ENCODE data around the gene SPSB2. TPM values are rescaled to one million over a fixed set of nuclear protein-coding genes. Genes with fewer than 3 reads are reported as not detected.

The SPSB2 gene
- total RNA-seq, 4 donors from 2014 or later = 4.3 to 15.8 (median 7.9) TPM

DNA sequence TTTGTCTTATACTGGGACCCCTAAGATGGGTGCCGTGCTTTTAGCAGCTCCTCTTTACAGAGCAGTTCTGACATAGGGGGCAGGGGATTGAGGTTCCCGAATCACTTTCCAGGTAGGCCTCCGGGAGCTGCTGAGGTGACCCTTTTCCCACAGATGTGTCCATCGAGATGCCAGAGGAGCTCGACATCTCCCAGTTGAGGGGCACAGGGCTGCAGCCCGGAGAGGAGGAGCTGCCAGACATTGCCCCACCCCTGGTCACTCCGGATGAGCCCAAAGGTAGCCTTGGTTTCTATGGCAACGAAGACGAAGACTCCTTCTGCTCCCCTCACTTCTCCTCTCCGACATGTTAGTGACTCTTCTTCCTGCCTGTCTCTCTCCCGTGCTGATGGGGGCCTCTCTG is 10.1 kb downstream of the SPSB2 start:
- 91% methylated on average over 6 to 9 of the region's 11 CpGs for WGBS, 2 donors
- TF ChIP-seq POLR2A (IDR thresholded peaks at IDR 0.05) = no peak
- TF ChIP-seq, protein P1, sequence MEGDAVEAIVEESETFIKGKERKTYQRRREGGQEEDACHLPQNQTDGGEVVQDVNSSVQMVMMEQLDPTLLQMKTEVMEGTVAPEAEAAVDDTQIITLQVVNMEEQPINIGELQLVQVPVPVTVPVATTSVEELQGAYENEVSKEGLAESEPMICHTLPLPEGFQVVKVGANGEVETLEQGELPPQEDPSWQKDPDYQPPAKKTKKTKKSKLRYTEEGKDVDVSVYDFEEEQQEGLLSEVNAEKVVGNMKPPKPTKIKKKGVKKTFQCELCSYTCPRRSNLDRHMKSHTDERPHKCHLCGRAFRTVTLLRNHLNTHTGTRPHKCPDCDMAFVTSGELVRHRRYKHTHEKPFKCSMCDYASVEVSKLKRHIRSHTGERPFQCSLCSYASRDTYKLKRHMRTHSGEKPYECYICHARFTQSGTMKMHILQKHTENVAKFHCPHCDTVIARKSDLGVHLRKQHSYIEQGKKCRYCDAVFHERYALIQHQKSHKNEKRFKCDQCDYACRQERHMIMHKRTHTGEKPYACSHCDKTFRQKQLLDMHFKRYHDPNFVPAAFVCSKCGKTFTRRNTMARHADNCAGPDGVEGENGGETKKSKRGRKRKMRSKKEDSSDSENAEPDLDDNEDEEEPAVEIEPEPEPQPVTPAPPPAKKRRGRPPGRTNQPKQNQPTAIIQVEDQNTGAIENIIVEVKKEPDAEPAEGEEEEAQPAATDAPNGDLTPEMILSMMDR (IDR thresholded peaks at IDR 0.05) = no peak
- H3K4me3 ChIP-seq = no peak overlapping the region
- H3K36me3 ChIP-seq = peaks cover 41 to 83% (median 63%) of the 10 kb centered on the region in 3 donors
- no peak for DNase-seq
- no peaks in the 10 kb centered on the region for H3K9me3 ChIP-seq
- intact Hi-C loops (cut with DNase I) = no loop called here
- peaks cover 6 to 12% (median 6%) of the 10 kb centered on the region in 3 donors for H3K4me1 ChIP-seq
- H3K27me3 ChIP-seq = no peaks in the 10 kb centered on the region
- no peak overlapping the region for H3K27ac ChIP-seq

DNA sequence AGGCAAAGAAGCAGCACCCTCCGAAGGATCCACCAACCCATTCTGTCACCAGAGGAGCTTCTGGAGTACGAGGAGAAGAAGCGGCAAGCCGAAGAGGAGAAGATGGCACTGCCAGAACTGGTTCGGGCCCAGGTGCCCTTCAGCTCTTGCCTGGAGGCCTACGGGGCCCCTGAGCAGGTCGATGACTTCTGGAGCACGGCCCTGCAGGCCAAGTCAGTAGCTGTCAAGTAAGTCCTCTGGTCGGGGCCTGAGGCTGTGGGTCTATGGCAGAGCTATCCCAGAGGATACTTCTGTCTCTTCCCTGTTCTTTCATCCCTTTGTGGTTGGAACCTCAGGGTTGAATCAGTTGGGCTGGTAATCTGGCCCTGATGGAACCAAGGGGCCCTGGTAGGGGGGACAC is 11.7 kb downstream of the SPSB2 start:
- H3K4me1 ChIP-seq = peaks cover 0 to 2% (median 0%) of the 10 kb centered on the region in 3 donors
- 87 to 88% methylated on average over 9 of the region's 9 CpGs for WGBS, 2 donors
- TF ChIP-seq, protein P1 (IDR thresholded peaks at IDR 0.05) = no peak
- TF ChIP-seq POLR2A (IDR thresholded peaks at IDR 0.05) = no peak
- intact Hi-C loops (cut with DNase I) = no loop called here
- no peaks in the 10 kb centered on the region for H3K27me3 ChIP-seq
- DNase-seq = no peak
- H3K27ac ChIP-seq = no peak overlapping the region
- no peaks in the 10 kb centered on the region for H3K9me3 ChIP-seq
- no peak overlapping the region for H3K4me3 ChIP-seq
- peaks cover 54 to 100% (median 77%) of the 10 kb centered on the region in 3 donors for H3K36me3 ChIP-seq

DNA sequence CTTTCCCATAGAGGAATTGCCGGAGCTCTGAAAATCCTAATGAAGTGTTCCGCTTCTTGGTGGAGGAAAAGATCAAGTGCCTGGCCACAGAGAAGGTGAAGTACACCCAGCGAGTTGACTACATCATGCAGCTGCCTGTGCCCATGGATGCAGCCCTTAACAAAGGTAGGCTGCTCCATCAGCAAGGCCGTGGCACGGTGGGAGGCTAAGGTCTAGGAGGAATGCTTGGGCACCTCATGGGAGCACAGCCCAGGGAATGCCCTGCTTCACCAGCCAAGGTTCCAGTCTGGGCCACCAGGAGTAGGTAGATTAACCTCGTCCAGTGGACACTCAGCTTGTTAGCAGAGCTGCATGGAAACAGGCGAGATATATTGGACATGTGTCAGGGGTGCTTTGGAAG is 12.2 kb downstream of the SPSB2 start:
- no peak for TF ChIP-seq POLR2A (IDR thresholded peaks at IDR 0.05)
- TF ChIP-seq, protein P1 (IDR thresholded peaks at IDR 0.05) = no peak
- WGBS, 2 donors = 93 to 95% methylated on average over 4 to 6 of the region's 7 CpGs

DNA sequence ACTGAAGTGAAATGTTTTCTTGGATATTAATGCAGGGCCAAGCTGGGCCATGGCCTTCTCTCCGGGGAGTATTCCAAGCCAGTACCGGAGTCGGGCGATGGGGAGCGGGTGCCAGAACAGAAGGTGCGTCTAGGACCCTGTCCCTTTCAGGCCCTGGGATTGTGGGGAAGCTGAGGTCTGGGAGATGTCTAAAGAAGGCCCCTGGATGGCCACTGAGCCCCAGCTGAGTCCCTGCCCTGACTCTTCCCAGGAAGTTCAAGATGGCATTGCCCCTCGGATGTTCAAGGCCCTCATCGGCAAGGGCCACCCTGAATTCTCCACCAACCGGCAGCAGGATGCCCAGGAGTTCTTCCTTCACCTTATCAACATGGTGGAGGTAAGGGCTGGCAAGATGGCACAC is 13.0 kb downstream of the SPSB2 start:
- DNase-seq = no peak
- Histone ChIP-seq H3K27ac (no peak overlapping the region), H3K4me3 (no peak overlapping the region), H3K36me3 (peaks cover 62 to 100% (median 80%) of the 10 kb centered on the region in 3 donors), H3K4me1 (no peaks in the 10 kb centered on the region), H3K27me3 (no peaks in the 10 kb centered on the region), H3K9me3 (no peaks in the 10 kb centered on the region)
- intact Hi-C loops (cut with DNase I) = no loop called here
- no peak for TF ChIP-seq POLR2A (IDR thresholded peaks at IDR 0.05)
- TF ChIP-seq, protein P1 (IDR thresholded peaks at IDR 0.05) = no peak
- WGBS, 2 donors = 96 to 97% methylated on average over 3 to 4 of the region's 9 CpGs

More for the DNA sequence above, 12.2 kb downstream of the SPSB2 start:
- intact Hi-C loops (cut with DNase I) = no loop called here
- H3K27me3 ChIP-seq = no peaks in the 10 kb centered on the region
- no peaks in the 10 kb centered on the region for H3K9me3 ChIP-seq
- H3K27ac ChIP-seq = no peak overlapping the region
- DNase-seq = no peak
- H3K4me3 ChIP-seq = no peak overlapping the region
- no peaks in the 10 kb centered on the region for H3K4me1 ChIP-seq
- peaks cover 58 to 100% (median 81%) of the 10 kb centered on the region in 3 donors for H3K36me3 ChIP-seq

DNA sequence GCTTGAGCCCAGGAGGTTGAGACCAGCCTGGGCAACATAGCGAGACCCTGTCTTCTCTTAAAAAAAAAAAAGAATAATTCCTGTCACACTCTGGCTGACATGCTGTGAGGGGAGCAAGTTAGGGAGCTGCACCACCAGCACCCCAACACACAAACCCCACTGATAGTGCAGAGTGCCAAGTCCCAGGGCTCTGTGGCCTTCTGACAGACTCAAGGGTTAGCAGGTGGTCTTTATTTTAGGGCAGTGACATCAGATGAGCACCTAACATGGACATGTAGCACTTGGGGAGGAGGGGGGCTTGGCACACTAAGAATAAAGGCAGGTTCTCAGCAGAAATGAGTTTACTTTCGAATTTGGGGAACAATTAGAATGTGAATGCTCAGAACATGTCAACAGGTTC is 14.3 kb downstream of the SPSB2 start:
- 75 to 100% methylated on average over 1 to 2 of the region's 2 CpGs for WGBS, 2 donors
- no peaks in the 10 kb centered on the region for H3K27me3 ChIP-seq
- TF ChIP-seq, protein P1 (IDR thresholded peaks at IDR 0.05) = no peak
- no peak for TF ChIP-seq POLR2A (IDR thresholded peaks at IDR 0.05)
- DNase-seq = no peak
- H3K4me1 ChIP-seq = peaks cover 0 to 4% (median 4%) of the 10 kb centered on the region in 3 donors
- H3K27ac ChIP-seq = no peak overlapping the region
- peaks cover 55 to 92% (median 73%) of the 10 kb centered on the region in 3 donors for H3K36me3 ChIP-seq
- no peaks in the 10 kb centered on the region for H3K9me3 ChIP-seq
- intact Hi-C loops (cut with DNase I) = no loop called here
- H3K4me3 ChIP-seq = no peak overlapping the region

Measured in esophagus squamous epithelium (tissue), 5 donors.